Measurements from ENCODE around the gene CIAO3. TPM values are rescaled to one million over a fixed set of nuclear protein-coding genes. Genes with fewer than 3 reads are reported as not detected.
A peak's percentile ranks its signal among the peaks of the same experiment; 100 is the strongest.
"Not testable (repeated sequence)": the region's sequence is repeated elsewhere in the genome, so short reads cannot be mapped to it uniquely, and the experiment has no call there.

The CIAO3 gene
- total RNA-seq, 4 donors from 2014 or later, result 19.4 to 33.3 (median 30.2) TPM

DNA sequence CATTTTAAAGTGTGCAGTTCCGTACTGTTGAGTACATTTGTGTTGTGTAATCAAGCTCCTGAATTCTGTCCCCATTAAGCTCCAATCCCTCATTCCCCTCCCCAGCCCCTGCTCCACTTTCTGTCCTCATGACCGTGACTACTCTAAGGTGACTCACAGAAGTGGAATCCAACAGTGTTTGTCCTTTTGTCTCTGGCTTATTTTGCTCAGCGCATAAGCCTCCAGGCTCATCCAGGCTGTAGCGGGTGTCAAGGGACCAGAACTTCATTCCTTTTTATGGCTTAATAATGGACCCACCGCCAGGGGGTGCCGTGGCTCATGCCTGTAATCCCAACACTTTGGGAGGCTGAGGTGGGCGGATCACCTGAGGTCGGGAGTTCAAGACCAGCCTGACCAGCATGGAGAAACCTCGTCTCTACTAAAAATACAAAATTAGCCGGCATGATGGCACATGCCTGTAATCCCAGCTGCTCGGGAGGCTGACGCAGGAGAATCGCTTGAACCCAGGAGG, 28.0 kb downstream of the CIAO3 start:
- H3K27ac ChIP-seq (replicated peaks in 1 of 4); H3K9me3 ChIP-seq; H3K4me3 ChIP-seq; DNase-seq (ENCODE audit: extremely low spot score); H3K36me3 ChIP-seq; intact Hi-C loops (cut with DNase I): not testable (repeated sequence)
- TF ChIP-seq, protein P1, sequence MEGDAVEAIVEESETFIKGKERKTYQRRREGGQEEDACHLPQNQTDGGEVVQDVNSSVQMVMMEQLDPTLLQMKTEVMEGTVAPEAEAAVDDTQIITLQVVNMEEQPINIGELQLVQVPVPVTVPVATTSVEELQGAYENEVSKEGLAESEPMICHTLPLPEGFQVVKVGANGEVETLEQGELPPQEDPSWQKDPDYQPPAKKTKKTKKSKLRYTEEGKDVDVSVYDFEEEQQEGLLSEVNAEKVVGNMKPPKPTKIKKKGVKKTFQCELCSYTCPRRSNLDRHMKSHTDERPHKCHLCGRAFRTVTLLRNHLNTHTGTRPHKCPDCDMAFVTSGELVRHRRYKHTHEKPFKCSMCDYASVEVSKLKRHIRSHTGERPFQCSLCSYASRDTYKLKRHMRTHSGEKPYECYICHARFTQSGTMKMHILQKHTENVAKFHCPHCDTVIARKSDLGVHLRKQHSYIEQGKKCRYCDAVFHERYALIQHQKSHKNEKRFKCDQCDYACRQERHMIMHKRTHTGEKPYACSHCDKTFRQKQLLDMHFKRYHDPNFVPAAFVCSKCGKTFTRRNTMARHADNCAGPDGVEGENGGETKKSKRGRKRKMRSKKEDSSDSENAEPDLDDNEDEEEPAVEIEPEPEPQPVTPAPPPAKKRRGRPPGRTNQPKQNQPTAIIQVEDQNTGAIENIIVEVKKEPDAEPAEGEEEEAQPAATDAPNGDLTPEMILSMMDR (IDR thresholded peaks at IDR 0.05), result peak in 2 of 3 experiments; percentile 18 to 29
- peak in 1 of 2 donors; percentile 19 for TF ChIP-seq POLR2AphosphoS5 (IDR thresholded peaks at IDR 0.05)
- WGBS, result 58% methylated on average over 12 of the region's 13 CpGs
- peaks cover 0 to 54% (median 37%) of the 10 kb centered on the region in 4 donors for H3K27me3 ChIP-seq
- peaks cover 23 to 67% (median 51%) of the 10 kb centered on the region in 4 donors for H3K4me1 ChIP-seq

DNA sequence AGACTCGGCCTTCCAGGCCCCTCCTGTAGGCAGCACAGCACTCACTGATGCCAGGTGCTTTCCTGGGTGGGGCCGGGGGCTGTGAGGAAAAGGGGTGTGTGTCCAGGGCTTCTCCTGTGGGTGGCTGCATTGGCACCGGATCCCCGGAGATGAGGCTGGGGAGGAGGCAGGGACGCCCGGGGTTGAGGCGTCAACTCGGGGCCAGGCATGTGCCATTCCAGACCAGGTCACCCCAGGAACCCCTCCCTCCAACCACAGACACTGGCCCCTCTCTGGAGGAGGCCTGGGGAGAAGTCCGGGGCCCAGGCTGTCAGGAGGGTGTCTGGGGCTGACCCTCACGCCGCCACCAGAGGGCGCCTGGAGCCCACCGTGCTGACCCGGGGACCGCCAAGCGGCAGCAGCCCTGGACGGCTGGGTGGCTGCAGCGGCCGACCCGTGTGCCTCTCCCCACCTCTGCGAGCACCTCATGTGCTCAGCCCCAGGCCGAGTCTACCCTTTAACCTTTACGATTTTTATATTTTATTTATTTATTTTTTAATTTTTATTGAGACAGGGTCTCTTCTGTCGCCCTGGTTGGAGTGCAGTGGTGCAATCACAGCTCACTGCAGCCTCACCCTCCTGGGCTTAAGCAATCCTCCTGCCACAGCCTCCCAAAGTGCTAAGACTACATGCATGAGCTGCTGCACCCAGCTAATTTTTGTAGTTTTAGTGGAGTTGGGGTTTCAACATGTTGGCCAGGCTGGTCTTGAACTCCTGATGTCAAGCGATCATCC, 29.1 kb downstream of the CIAO3 start:
- Histone ChIP-seq H3K4me1 (peaks cover 20 to 56% (median 45%) of the 10 kb centered on the region in 4 donors), H3K27ac (replicated peaks in 1 of 4) (no peak overlapping the region), H3K4me3 (no peak overlapping the region), H3K9me3 (no peaks in the 10 kb centered on the region), H3K36me3 (peaks cover 0 to under 1% (median 0%) of the 10 kb centered on the region in 4 donors), H3K27me3 (peaks cover 0 to 65% (median 45%) of the 10 kb centered on the region in 4 donors)
- WGBS, result 14% methylated on average over 14 of the region's 25 CpGs
- no peak for DNase-seq (ENCODE audit: extremely low spot score)
- TF ChIP-seq POLR2AphosphoS5 (IDR thresholded peaks at IDR 0.05) (peak in 1 of 2 donors; percentile 32), POLR2A (IDR thresholded peaks at IDR 0.05; ENCODE audit: low read depth) (no peak), EP300 (IDR thresholded peaks at IDR 0.05) (no peak)
- TF ChIP-seq, protein P1 (IDR thresholded peaks at IDR 0.05), result peak; percentile 93 to 96 (median 94)
- intact Hi-C loops (cut with DNase I), result loop anchor here (1.0 to 2.0 kb wide), 2 partner anchors 31 to 74 kb away; no protein-coding TSS in a partner anchor

DNA sequence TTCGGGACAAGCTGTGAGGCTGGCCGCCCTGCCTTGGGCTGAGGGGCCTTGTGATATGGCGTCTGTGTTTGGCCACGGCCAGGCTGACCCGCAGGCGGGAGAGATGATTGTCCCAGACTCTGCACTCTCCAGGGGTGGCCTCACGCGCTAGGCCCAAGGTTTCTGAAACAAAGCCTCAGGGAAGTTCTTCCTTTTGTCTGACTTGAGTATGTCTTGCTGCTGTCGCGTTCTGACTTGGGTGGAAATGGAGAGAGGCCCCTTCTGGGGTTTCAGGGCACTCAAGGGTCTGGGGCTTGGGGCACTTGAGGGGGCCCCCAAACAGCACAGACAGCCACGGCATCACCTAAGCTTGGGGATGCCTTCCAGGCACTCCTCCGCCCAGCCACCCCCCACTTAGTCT, 29.7 kb downstream of the CIAO3 start:
- intact Hi-C loops (cut with DNase I), result loop anchor here (1.0 to 2.0 kb wide), 2 partner anchors 32 to 74 kb away; no protein-coding TSS in a partner anchor
- H3K4me1 ChIP-seq, result peaks cover 17 to 56% (median 45%) of the 10 kb centered on the region in 4 donors

DNA sequence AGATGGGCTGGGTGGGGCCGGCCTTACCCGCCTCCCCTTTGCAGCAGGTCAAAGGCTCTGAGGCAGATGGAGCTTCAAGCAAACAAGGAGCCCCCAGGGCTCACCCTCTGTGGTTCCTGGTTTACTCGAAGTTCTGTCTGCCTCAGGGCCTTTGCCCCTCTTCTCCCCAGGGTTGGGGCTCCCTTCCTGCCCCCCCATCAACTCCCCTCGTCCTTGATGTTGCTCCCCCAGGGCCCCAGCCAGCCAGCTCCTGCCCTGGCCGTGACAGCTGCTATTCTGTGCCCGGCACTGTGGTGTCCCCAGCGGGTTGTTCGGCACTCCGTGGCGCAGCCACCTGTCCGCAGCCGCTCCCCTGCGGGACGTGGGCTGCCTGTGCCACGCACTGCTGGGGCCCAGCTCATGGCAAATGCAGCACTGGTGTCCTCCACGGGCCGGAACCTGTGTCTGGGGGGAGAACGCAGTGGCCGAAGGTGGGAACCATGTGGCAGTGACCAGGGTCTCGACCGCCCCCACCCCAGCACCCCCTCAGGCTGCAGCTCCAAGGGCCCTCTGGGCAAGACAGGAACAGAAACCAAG, 30.2 kb downstream of the CIAO3 start:
- Histone ChIP-seq H3K27me3 (peaks cover 0 to 75% (median 53%) of the 10 kb centered on the region in 4 donors), H3K36me3 (no peaks in the 10 kb centered on the region), H3K27ac (replicated peaks in 1 of 4) (no peak overlapping the region), H3K9me3 (no peaks in the 10 kb centered on the region), H3K4me1 (peaks cover 15 to 54% (median 44%) of the 10 kb centered on the region in 4 donors), H3K4me3 (no peak overlapping the region)
- no peak for TF ChIP-seq EP300 (IDR thresholded peaks at IDR 0.05)
- TF ChIP-seq POLR2A (IDR thresholded peaks at IDR 0.05; ENCODE audit: low read depth), result no peak
- TF ChIP-seq, protein P1 (IDR thresholded peaks at IDR 0.05), result no peak
- TF ChIP-seq POLR2AphosphoS5 (IDR thresholded peaks at IDR 0.05), result no peak
- WGBS, result 75% methylated on average over 12 of the region's 21 CpGs
- DNase-seq (ENCODE audit: extremely low spot score), result no peak
- intact Hi-C loops (cut with DNase I), result loop anchor here (1.0 to 2.0 kb wide), 2 partner anchors 32 to 75 kb away; no protein-coding TSS in a partner anchor

More for the DNA sequence above, 29.7 kb downstream of the CIAO3 start:
- Histone ChIP-seq H3K9me3 (no peaks in the 10 kb centered on the region), H3K27me3 (peaks cover 0 to 71% (median 51%) of the 10 kb centered on the region in 4 donors), H3K36me3 (no peaks in the 10 kb centered on the region), H3K4me3 (no peak overlapping the region), H3K27ac (replicated peaks in 1 of 4) (no peak overlapping the region)
- WGBS, result 74% methylated on average over 10 of the region's 12 CpGs
- TF ChIP-seq EP300 (IDR thresholded peaks at IDR 0.05) (no peak), POLR2AphosphoS5 (IDR thresholded peaks at IDR 0.05) (no peak), POLR2A (IDR thresholded peaks at IDR 0.05; ENCODE audit: low read depth) (no peak)
- TF ChIP-seq, protein P1 (IDR thresholded peaks at IDR 0.05), result no peak
- DNase-seq (ENCODE audit: extremely low spot score), result no peak

All from esophagus muscularis mucosa (tissue), 4 donors.